GM18907 (cell line): ENCODE data around the gene TRIP6.
"Not testable (repeated sequence)": the region's sequence is repeated elsewhere in the genome, so short reads cannot be mapped to it uniquely, and the experiment has no call there.

Source experiments
- ATAC-seq: cut with Tn5 transposase; IDR thresholded peaks from one replicate; pipeline ENCODE4 v1.9.1; 2021; ENCODE audit warnings: mild to moderate bottlenecking, moderate library complexity; ENCODE audit not compliant: unreplicated experiment

TRIP6 gene

GRCh38 chr7:100837099-100837836, 29.9 kb upstream of the TRIP6 start:
- ATAC-seq, result peak; percentile 77

- no peak for ATAC-seq
Observed at GRCh38 chr7:100839361-100839760, 27.8 kb upstream of the TRIP6 start.

- no peak for ATAC-seq
Observed at GRCh38 chr7:100840470-100841100, 26.6 kb upstream of the TRIP6 start.

- no peak for ATAC-seq
Observed at GRCh38 chr7:100847360-100847759, 19.8 kb upstream of the TRIP6 start.

- ATAC-seq, result peak; percentile 83
Observed at GRCh38 chr7:100852048-100852872, 14.9 kb upstream of the TRIP6 start, which contains the start of gene SLC12A9. SLC12A9 (plus strand) TSS chr7:100852713; CDS start chr7:100854198, 1,485 bp downstream.

- no peak for ATAC-seq
Observed at GRCh38 chr7:100854146-100854895, 12.9 kb upstream of the TRIP6 start.

- ATAC-seq, result not testable (repeated sequence)
Observed at GRCh38 chr7:100854899-100855298, 12.3 kb upstream of the TRIP6 start.

GRCh38 chr7:100855515-100855914, 11.7 kb upstream of the TRIP6 start:
- no peak for ATAC-seq

- no peak for ATAC-seq
Observed at GRCh38 chr7:100856871-100857282, 10.3 kb upstream of the TRIP6 start.

GRCh38 chr7:100859856-100860255, 7.3 kb upstream of the TRIP6 start:
- ATAC-seq, result no peak

- no peak for ATAC-seq
Observed at GRCh38 chr7:100860702-100861615, 6.2 kb upstream of the TRIP6 start.

- ATAC-seq, result no peak
Observed at GRCh38 chr7:100861616-100861985, 5.6 kb upstream of the TRIP6 start.

- ATAC-seq, result no peak
Observed at GRCh38 chr7:100863406-100863950, 3.7 kb upstream of the TRIP6 start.

GRCh38 chr7:100864263-100864845, 2.8 kb upstream of the TRIP6 start:
- ATAC-seq, result no peak

- ATAC-seq, result no peak
Observed at GRCh38 chr7:100865372-100865911, 1.7 kb upstream of the TRIP6 start.

- no peak for ATAC-seq
Observed at GRCh38 chr7:100865938-100866728, 1.1 kb upstream of the TRIP6 start.

- ATAC-seq, result no peak
Observed at GRCh38 chr7:100866729-100867039, 503 bp upstream of the TRIP6 start.

GRCh38 chr7:100867776-100868485, 744 bp downstream of the TRIP6 start:
- ATAC-seq, result no peak
